ENCODE data around the gene NR1H3. TPM values are rescaled to one million over a fixed set of nuclear protein-coding genes. Genes with fewer than 3 reads are reported as not detected.

The NR1H3 gene
- total RNA-seq, 3 donors from 2014 or later = 56.1 to 92.4 (median 91.1) TPM

DNA sequence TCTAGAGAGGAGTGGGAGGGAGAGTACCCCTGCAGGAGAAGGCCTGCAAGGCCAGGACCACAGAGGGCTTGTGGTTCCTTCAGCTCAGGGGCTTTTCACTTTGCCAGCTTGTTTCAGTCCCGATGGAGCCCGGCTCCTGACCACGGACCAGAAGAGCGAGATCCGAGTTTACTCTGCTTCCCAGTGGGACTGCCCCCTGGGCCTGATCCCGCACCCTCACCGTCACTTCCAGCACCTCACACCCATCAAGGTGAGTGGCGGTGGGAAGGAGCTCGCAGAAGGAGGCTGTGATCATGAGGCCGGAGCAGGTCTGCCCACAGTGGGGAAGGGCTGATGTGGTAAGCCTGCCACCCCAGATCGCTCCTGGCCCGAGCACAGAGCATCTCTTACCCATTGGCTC is 22.6 kb upstream of the NR1H3 start:
- H3K4me1 ChIP-seq = no peaks in the 10 kb centered on the region
- intact Hi-C loops (cut with DNase I; ENCODE audit: low total_unique reads) = no loop called here
- peak overlapping the region in 1 of 3 donors; percentile 54 for H3K4me3 ChIP-seq
- peak overlapping the region; percentile 54 to 76 for H3K27ac ChIP-seq
- no peak for TF ChIP-seq POLR2A (IDR thresholded peaks at IDR 0.05)
- TF ChIP-seq, protein P1, sequence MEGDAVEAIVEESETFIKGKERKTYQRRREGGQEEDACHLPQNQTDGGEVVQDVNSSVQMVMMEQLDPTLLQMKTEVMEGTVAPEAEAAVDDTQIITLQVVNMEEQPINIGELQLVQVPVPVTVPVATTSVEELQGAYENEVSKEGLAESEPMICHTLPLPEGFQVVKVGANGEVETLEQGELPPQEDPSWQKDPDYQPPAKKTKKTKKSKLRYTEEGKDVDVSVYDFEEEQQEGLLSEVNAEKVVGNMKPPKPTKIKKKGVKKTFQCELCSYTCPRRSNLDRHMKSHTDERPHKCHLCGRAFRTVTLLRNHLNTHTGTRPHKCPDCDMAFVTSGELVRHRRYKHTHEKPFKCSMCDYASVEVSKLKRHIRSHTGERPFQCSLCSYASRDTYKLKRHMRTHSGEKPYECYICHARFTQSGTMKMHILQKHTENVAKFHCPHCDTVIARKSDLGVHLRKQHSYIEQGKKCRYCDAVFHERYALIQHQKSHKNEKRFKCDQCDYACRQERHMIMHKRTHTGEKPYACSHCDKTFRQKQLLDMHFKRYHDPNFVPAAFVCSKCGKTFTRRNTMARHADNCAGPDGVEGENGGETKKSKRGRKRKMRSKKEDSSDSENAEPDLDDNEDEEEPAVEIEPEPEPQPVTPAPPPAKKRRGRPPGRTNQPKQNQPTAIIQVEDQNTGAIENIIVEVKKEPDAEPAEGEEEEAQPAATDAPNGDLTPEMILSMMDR (IDR thresholded peaks at IDR 0.05) = no peak
- TF ChIP-seq POLR2AphosphoS5 (IDR thresholded peaks at IDR 0.05) = no peak
- no peaks in the 10 kb centered on the region for H3K36me3 ChIP-seq
- no peaks in the 10 kb centered on the region for H3K9me3 ChIP-seq
- DNase-seq (ENCODE audit: low spot score in 2 of 2) = no peak
- no peaks in the 10 kb centered on the region for H3K27me3 ChIP-seq

DNA sequence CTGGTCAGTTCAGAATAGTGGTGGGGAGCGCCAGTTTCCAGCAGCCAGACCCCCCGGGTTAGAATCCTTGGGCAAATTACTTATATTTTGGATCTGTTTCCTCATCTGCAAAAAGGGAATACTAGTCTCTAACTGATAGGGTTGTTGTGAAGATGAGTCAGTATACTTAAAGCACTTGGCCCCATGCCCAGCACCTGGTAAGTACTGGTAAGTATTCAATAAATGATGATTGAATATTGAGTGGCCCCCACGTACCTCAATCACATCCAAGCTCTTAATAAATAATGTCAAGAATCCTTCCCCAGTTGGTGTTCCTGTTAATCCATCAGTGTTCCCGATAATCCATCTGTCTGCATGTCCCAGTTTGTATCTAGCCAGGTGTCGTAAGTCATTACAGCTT is 21.3 kb upstream of the NR1H3 start:
- DNase-seq (ENCODE audit: low spot score in 2 of 2) = no peak
- H3K4me1 ChIP-seq = no peaks in the 10 kb centered on the region
- H3K27ac ChIP-seq = no peak overlapping the region
- no peak overlapping the region for H3K4me3 ChIP-seq
- H3K27me3 ChIP-seq = no peaks in the 10 kb centered on the region
- no peaks in the 10 kb centered on the region for H3K9me3 ChIP-seq
- intact Hi-C loops (cut with DNase I; ENCODE audit: low total_unique reads) = no loop called here
- TF ChIP-seq POLR2AphosphoS5 (IDR thresholded peaks at IDR 0.05) = no peak
- TF ChIP-seq POLR2A (IDR thresholded peaks at IDR 0.05) = no peak
- TF ChIP-seq, protein P1 (IDR thresholded peaks at IDR 0.05) = no peak
- no peaks in the 10 kb centered on the region for H3K36me3 ChIP-seq

DNA sequence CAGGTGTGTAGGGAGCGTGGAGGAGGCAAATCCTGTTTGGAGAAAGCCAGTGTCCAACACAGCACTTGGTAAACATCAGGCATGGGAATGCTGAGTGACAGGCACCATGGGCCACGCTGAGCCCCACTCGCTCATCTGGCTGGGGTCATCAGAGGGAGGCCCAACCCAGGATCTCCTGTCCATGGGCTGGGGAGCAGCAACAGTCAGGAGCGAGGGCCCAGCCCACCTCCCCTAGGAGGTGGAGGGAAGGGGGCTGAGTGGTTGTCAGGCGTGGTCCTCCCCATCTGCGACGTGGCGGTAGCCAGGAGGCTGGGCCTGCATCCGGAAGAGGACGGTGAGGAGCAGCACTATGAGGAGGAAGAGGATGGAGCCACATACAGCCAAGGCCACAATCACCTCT is 17.9 kb upstream of the NR1H3 start:
- H3K27me3 ChIP-seq = no peaks in the 10 kb centered on the region
- TF ChIP-seq POLR2A (IDR thresholded peaks at IDR 0.05) (no peak), POLR2AphosphoS5 (IDR thresholded peaks at IDR 0.05) (no peak)
- TF ChIP-seq, protein P1 (IDR thresholded peaks at IDR 0.05) = no peak
- no peak overlapping the region for H3K27ac ChIP-seq
- H3K36me3 ChIP-seq = no peaks in the 10 kb centered on the region
- no peaks in the 10 kb centered on the region for H3K4me1 ChIP-seq
- no peaks in the 10 kb centered on the region for H3K9me3 ChIP-seq
- no peak for DNase-seq (ENCODE audit: low spot score in 2 of 2)
- no peak overlapping the region for H3K4me3 ChIP-seq
- intact Hi-C loops (cut with DNase I; ENCODE audit: low total_unique reads) = no loop called here

DNA sequence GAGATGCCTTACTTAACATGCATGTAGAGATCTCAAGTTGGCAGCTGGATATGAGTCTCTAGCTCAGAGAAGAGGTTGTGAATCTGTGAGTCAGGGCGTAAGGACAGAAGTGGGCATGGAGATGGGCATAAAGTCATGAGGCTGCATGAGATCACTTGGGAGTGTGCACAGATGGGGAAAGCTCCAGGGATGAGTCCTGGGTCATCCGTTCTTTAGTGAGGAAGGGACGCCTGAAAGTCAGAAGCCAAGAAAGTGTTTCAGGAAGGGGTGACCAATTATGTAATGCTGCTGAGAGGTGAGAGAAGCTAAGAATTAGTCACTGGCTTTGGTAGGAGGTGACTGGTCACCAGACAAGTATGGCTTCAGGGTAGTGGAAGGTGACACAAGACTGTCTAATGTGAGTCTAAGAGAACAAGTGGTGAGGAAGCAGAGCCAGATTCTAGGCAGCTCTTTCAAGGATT is 15.9 kb upstream of the NR1H3 start:
- intact Hi-C loops (cut with DNase I; ENCODE audit: low total_unique reads) = no loop called here
- Histone ChIP-seq H3K4me1 (no peaks in the 10 kb centered on the region), H3K27me3 (no peaks in the 10 kb centered on the region), H3K9me3 (no peaks in the 10 kb centered on the region), H3K4me3 (no peak overlapping the region), H3K36me3 (no peaks in the 10 kb centered on the region), H3K27ac (no peak overlapping the region)
- TF ChIP-seq, protein P1 (IDR thresholded peaks at IDR 0.05) = no peak
- TF ChIP-seq POLR2AphosphoS5 (IDR thresholded peaks at IDR 0.05) (no peak), POLR2A (IDR thresholded peaks at IDR 0.05) (no peak)
- no peak for DNase-seq (ENCODE audit: low spot score in 2 of 2)

DNA sequence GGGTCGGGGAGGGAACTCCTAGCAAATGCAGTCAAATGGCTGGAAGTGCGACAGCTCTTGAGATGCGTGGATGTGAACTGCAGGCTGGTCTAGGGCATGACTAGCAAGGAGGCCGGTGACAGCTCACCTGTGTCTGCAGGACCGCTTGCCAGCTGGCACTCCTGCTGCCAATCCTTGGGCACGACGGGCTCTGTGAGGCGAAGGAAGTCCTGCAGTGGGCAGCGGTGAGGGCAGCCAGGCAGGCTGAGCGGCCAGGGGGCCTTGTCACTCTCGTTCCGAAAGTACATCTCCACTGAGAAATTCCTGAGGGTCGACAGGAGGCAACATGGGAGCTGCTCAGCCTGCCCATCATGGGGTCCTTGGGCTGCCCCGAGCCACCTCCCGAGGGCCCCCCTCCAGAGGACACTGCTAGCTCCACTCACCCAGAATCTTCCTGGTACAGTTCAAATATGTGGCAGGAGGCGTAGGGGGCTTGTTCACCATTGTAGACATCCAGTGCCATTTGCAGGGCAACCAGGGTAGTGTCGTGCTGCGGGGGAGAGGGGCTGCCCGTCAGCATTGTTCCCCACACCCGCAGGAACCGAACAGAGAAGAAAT is 15.1 kb upstream of the NR1H3 start:
- TF ChIP-seq POLR2A (IDR thresholded peaks at IDR 0.05) = no peak
- TF ChIP-seq, protein P1 (IDR thresholded peaks at IDR 0.05) = no peak
- TF ChIP-seq POLR2AphosphoS5 (IDR thresholded peaks at IDR 0.05) = no peak
- intact Hi-C loops (cut with DNase I; ENCODE audit: low total_unique reads) = no loop called here
- no peaks in the 10 kb centered on the region for H3K27me3 ChIP-seq
- H3K9me3 ChIP-seq = no peaks in the 10 kb centered on the region
- peak in 1 of 2 donors; percentile 67 for DNase-seq (ENCODE audit: low spot score in 2 of 2)
- peak overlapping the region; percentile 61 to 65 for H3K27ac ChIP-seq
- H3K4me1 ChIP-seq = peaks cover 0 to 7% of the 10 kb centered on the region in 2 donors
- H3K36me3 ChIP-seq = no peaks in the 10 kb centered on the region
- no peak overlapping the region for H3K4me3 ChIP-seq
